Subcutaneous abdominal adipose tissue (tissue), 5 donors: ENCODE results near the gene ATP11A.
"Not testable (repeated sequence)": the region's sequence is repeated elsewhere in the genome, so short reads cannot be mapped to it uniquely, and the experiment has no call there.

Experiments
- H3K27ac ChIP-seq: one replicate; pipeline ENCODE4 v1.7.0; 2013; ENCODE audit warnings: low read depth, mild to moderate bottlenecking, inconsistent platforms, low read length, moderate library complexity
- H3K27me3 ChIP-seq, 5 donors: one replicate each; pipeline ENCODE4 v1.7.0; 2013; ENCODE audit warnings: low read length in 5 of 5, inconsistent platforms in 1 of 5; ENCODE audit not compliant: control insufficient read depth in 5 of 5, insufficient read depth in 4 of 5
- H3K36me3 ChIP-seq, 5 donors: one replicate each; pipeline ENCODE4 v1.7.0; 2013; ENCODE audit warnings: low read length in 5 of 5; ENCODE audit not compliant: control insufficient read depth in 5 of 5, insufficient read depth in 5 of 5
- H3K4me1 ChIP-seq, 5 donors: one replicate each; pipeline ENCODE4 v1.7.0; 2013; ENCODE audit warnings: low read length in 5 of 5, mild to moderate bottlenecking in 3 of 5, moderate library complexity in 1 of 5; ENCODE audit not compliant: control insufficient read depth in 5 of 5, insufficient read depth in 5 of 5
- H3K4me3 ChIP-seq, 5 donors: one replicate each; pipeline ENCODE4 v1.7.0; 2013; ENCODE audit warnings: low read length in 5 of 5, low read depth in 1 of 5
- H3K9ac ChIP-seq, 5 donors: one replicate each; pipeline ENCODE4 v1.7.0; 2013; ENCODE audit warnings: low read length in 5 of 5, mild to moderate bottlenecking in 4 of 5, moderate library complexity in 3 of 5
- H3K9me3 ChIP-seq, 5 donors: one replicate each; pipeline ENCODE4 v1.7.0; 2013; ENCODE audit warnings: low read length in 5 of 5; ENCODE audit not compliant: control insufficient read depth in 5 of 5
- donor health status: healthy.
- donor health status: healthy.
- donor health status: healthy.
- donor health status: healthy.
- donor health status: healthy.

Gene ATP11A

DNA sequence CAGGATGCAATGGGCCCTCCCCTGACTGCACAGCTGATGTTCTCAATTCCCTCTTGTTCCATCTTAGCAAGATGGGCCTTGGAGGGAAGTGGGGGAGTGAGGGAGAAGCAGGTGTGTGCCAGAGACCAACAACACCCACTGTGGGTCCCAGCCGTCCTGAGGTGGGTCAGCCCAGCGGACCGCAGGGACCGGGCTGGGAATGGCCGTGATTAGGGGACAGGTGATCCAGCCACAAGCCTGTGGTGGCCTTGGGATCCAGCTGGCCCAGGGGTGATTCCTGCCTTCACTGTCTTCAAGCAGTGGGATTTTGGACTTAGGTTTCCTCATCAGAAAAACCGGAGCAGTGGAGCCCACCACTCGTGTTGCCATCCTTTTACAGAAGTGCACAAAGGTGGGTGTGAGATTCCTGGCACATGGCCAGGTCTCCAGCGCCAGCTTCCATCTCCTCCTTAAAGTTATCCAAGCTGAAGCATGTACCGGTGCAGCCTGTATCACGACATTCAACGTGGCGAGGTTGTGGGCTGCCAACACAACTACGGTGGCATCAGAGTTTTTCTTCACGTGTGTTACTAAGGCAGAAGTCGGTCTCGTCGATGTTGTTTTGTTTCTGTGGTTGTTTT lies 9.0 kb upstream of the ATP11A start:
- H3K27me3 ChIP-seq, result peaks cover 0 to 6% (median 0%) of the 10 kb centered on the region in 5 donors
- no peaks in the 10 kb centered on the region for H3K9me3 ChIP-seq
- H3K36me3 ChIP-seq, result no peaks in the 10 kb centered on the region
- H3K27ac ChIP-seq, result no peak overlapping the region
- no peaks in the 10 kb centered on the region for H3K4me1 ChIP-seq
- H3K9ac ChIP-seq, result no peak overlapping the region
- H3K4me3 ChIP-seq, result no peak overlapping the region

DNA sequence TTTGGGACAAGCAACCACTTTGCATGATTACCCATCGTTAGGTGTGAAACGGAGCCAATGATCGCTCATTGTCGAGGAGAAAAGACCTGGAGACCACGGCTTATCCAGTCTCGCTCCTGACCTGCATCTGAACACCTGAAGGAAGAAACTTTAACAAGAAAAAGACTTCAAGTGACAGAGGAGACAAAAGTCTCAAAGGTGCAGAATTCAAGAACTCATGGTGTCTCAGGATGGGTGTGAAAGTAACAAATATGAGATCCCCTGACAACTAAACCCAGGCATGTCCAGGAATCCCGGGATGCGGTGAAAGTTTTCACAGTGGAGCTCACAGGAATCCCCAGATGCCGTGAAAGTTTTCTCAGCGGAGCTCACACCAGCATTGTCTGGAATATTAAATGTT lies 6.3 kb upstream of the ATP11A start:
- Histone ChIP-seq H3K36me3 (no peaks in the 10 kb centered on the region), H3K9me3 (no peaks in the 10 kb centered on the region), H3K4me3 (no peak overlapping the region), H3K4me1 (peaks cover 0 to 8% (median 2%) of the 10 kb centered on the region in 5 donors), H3K27ac (no peak overlapping the region), H3K27me3 (peaks cover 0 to 3% (median 0%) of the 10 kb centered on the region in 5 donors), H3K9ac (no peak overlapping the region)

DNA sequence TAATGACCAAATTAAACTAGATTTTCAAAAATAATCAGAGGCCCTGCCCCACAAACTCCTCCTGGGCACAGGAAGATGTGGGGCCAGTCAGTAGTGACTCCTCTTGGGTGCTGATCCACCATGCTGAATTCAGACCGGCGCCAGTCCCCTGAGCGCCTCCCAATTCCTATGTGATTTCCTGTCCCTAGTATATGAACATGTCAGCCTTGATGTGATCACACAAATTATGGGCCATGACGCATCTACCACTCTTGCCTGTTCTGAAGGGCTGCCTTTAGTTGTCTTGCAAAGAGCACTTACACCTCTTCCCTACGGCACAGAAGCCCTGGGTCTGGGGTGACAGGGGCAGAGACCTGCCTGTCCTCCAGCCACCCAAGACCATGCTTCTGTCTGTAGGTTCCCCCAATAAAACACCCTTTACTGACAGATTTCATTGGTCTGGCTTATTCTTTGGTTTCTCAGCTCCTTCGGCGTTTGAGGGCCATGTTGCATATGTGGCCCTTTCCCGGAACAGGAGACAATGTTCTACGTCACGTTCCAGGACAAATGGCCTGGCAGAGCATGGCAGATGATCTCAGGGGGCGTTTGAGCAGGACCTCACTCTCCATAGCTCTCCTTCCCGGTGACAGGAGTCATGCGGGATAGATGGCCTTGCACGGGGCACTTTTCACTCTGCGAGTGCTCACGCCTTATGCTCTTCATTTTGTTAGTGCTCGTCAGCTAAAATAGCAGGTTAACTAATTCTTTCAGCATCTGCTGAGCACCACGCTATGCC lies 5.6 kb upstream of the ATP11A start:
- Histone ChIP-seq H3K4me1 (peaks cover 2 to 13% (median 3%) of the 10 kb centered on the region in 5 donors), H3K4me3 (no peak overlapping the region), H3K9ac (no peak overlapping the region), H3K27me3 (peaks cover 0 to 3% (median 0%) of the 10 kb centered on the region in 5 donors), H3K36me3 (no peaks in the 10 kb centered on the region), H3K9me3 (no peaks in the 10 kb centered on the region), H3K27ac (no peak overlapping the region)

DNA sequence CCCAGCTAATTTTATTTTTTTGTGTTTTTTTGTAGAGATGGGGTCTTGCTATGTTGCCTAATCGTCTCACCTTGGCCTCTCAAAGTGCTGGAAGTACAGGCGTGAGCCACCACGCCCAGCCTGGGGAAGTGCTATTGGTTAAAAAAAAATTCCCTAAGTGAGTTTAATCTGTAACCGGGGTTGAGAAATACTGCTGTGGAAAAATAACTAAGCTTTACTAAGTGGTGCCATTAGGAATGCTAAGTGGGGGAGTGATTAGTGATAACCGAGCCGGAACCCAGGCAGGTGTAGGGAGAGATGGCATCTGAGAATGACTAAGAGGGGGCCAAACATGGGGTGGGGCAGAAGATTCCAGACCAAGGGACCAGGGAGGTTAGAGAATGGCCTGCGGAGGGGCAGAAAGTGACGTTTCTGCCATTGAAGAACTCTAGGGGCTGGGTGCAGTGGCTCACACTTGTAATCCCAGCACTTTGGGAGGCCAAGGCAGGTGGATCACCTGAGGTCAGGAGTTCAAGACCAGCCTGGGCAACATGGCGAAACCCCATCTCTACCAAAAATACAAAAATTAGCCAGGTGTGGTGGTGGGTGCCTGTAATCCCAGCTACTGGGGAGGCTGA lies 4.5 kb upstream of the ATP11A start:
- H3K27ac ChIP-seq, H3K9me3 ChIP-seq, H3K36me3 ChIP-seq, H3K27me3 ChIP-seq, H3K4me3 ChIP-seq, H3K9ac ChIP-seq: not testable (repeated sequence)
- H3K4me1 ChIP-seq, result peaks cover 2 to 18% (median 5%) of the 10 kb centered on the region in 5 donors

DNA sequence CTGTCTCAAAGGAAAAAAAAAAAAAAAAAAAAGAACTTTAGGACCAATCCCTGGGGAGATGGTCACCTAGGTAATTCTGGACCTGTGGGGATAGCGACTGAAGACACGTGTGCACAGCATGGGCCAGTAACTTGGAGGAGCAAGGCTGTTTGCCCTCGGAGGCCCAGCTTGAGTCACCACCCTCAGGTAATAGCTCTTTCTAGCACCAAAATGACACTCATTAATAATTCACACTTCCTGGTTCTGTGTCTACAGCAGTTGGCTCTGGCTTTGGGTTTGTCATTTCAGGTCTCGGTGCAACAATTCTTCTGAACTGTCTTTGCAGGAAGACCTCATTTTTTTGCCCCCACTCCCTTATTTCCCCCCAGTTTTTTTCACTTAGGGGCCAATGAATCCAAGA lies 3.9 kb upstream of the ATP11A start:
- H3K36me3 ChIP-seq, result no peaks in the 10 kb centered on the region
- no peaks in the 10 kb centered on the region for H3K27me3 ChIP-seq
- no peak overlapping the region for H3K4me3 ChIP-seq
- no peaks in the 10 kb centered on the region for H3K9me3 ChIP-seq
- no peak overlapping the region for H3K27ac ChIP-seq
- no peak overlapping the region for H3K9ac ChIP-seq
- H3K4me1 ChIP-seq, result peaks cover 2 to 23% (median 10%) of the 10 kb centered on the region in 5 donors

DNA sequence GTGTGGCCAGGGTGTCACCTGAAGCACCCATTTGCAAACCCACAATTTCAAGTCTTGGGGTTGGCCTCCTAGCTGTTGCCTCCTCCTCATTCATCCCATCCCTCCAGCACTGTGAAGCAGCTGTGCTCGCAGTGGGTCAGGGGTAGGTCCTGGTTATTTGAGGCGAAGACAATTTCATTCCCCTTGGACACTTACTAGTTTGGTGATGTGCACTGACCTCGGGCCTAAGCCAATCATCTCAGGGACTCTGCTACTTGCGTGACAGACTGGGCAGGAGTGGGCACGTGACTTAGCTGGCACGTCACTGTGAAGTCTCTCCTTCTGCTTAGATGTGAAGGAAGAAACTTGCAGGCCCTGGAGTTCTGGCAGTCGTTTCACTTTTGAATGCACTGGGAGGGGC lies 3.5 kb upstream of the ATP11A start:
- Histone ChIP-seq H3K27ac (no peak overlapping the region), H3K9ac (no peak overlapping the region), H3K27me3 (no peaks in the 10 kb centered on the region), H3K36me3 (no peaks in the 10 kb centered on the region), H3K9me3 (no peaks in the 10 kb centered on the region), H3K4me3 (no peak overlapping the region), H3K4me1 (peaks cover 2 to 28% (median 12%) of the 10 kb centered on the region in 5 donors)

DNA sequence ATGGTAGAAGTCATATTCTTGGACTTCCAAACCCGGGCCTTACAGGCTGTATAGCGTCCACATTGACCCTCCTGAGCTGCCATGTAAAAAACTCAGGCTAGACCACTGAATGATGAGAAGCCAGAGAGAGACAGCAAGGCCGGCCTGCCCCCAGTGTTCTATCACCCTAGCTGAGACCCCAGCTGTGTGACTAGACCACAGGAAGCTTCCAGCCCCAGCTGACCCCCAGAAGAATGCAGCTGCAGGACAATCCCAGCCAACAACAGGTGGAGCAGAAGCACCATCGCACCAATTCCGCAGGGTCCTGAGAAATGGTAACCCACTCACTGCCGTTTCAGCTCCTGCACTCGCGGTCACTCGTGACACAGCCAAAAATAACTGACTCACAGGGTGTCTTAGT lies 2.9 kb upstream of the ATP11A start:
- Histone ChIP-seq H3K9me3 (no peaks in the 10 kb centered on the region), H3K9ac (no peak overlapping the region), H3K27ac (no peak overlapping the region), H3K27me3 (no peaks in the 10 kb centered on the region), H3K4me1 (peaks cover 2 to 34% (median 17%) of the 10 kb centered on the region in 5 donors), H3K4me3 (no peak overlapping the region), H3K36me3 (no peaks in the 10 kb centered on the region)

DNA sequence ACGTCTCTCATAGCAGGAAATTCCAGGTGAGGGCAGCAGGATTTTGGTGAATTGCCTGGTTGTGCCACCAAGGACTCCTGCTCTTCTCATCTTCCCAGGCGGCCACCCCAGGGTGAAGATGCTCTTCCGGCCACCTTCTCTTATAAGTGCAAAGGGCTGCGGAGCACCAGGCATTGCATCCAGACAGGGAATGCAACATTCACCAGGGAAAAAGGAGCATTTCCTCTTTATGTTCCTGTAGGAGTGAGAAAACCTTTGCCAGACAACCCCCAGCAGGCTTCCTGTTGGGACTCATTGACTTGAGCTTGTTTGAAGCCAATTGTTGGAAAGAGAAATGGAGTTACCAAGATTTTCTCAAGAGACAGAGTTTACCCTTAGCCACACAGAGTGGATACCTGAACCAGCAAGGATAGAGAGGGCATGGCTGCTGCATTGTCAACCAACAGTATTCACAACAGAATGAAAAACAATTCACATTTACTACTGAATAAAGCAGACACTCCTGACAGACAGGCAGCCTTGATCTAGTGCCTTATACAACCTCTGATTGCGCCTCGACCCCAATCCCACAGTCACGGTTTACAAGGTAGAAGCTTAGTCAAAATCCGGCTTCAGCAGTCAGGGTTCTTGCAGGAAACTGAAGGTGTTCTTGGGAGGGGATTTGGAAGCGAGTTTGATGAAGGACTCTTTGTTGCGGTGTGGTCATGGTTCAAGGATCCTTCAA lies 1.8 kb upstream of the ATP11A start:
- H3K27ac ChIP-seq, result peak overlapping the region; percentile 80
- H3K36me3 ChIP-seq, result no peaks in the 10 kb centered on the region
- peaks cover 2 to 40% (median 18%) of the 10 kb centered on the region in 5 donors for H3K4me1 ChIP-seq
- H3K9me3 ChIP-seq, result no peaks in the 10 kb centered on the region
- H3K9ac ChIP-seq, result no peak overlapping the region
- H3K4me3 ChIP-seq, result no peak overlapping the region
- H3K27me3 ChIP-seq, result no peaks in the 10 kb centered on the region

DNA sequence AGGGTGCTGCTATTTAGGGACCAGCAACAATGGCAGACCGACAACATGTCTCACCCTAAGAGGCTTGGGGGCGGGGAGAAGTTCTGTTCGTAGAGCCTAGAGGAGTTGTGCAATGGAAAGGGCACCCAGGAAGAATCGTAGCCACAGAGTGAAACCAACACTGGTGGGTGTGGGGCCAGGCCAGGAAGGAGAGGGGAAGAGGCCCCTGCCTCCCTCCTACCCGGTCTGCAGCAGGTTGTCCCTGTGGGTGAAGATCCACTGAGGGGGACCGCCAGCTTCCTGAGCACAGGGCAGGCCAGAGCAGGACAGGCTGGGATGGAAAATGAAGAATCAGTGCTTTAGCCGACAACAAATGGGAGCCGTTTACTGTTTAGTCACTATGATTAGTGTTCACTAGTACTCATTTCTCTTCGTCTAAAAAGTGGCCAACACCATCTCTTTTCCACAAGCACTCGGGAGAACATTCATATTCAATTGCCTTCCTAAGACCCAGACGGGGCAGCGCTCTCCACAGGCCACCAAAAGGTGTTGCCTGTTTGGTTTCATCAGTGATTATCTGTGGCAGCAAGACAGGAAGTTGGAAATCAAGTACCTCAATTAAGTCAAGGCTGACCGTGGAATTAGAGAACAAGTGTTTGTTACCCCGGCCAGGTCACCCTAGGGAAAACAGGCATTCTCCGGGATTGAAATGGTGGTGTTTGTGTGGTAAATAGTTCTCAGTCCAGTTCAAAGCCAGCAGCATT lies 1.1 kb upstream of the ATP11A start:
- H3K27ac ChIP-seq, result peak overlapping the region; percentile 80
- H3K9ac ChIP-seq, result peak overlapping the region in 4 of 5 donors; percentile 19 to 86 (median 74)
- peak overlapping the region; percentile 64 to 79 (median 71) for H3K4me3 ChIP-seq
- H3K27me3 ChIP-seq, result no peaks in the 10 kb centered on the region
- peaks cover 2 to 46% (median 21%) of the 10 kb centered on the region in 5 donors for H3K4me1 ChIP-seq
- no peaks in the 10 kb centered on the region for H3K9me3 ChIP-seq
- H3K36me3 ChIP-seq, result no peaks in the 10 kb centered on the region
